Stimulated activated CD8-positive, alpha-beta memory T cell treated with anti-CD3 and anti-CD28 coated beads, Interleukin-15, amount 100 ng/mL, for 1 hour (primary cell): ENCODE data around the gene ST6GALNAC5.
"Not testable (repeated sequence)": the region's sequence is repeated elsewhere in the genome, so short reads cannot be mapped to it uniquely, and the experiment has no call there.

Source experiments
- DNase-seq: peaks from one replicate; pipeline ENCODE4 v3.0.0-alpha.2; 2020; ENCODE audit warnings: low read depth

ST6GALNAC5 gene

GRCh38 chr1:76866566-76866965 lies 714 bp upstream of the ST6GALNAC5 start:
- no peak for DNase-seq

DNA sequence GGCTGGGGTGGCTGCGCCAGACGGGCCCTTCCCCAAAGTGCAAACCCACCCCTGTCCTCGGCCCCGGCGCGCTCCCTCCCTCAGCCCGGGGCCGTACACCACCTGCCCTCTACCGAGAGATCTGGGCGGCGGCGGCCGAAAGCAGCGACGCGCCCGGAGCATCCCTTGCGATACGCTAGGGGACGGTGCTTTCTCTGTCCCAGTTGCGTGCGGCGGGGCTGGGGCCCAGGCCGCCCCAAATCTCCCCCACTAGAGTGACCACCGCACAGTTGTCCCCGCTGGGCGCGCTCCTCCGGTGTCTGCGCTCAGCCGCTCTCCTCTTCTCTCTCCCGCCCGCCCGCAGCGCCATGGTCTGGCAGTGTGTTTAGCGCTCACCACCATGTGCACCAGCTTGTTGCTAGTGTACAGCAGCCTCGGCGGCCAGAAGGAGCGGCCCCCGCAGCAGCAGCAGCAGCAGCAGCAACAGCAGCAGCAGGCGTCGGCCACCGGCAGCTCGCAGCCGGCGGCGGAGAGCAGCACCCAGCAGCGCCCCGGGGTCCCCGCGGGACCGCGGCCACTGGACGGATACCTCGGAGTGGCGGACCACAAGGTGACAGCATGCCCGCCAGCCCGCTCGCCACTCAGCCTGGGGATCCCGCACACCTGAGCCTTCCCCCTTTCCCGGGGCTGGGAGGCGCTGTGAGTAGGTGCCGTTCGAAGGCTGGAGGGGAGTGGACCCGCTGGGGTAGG lies 1.0 kb downstream of the ST6GALNAC5 start:
- no peak for DNase-seq

DNA sequence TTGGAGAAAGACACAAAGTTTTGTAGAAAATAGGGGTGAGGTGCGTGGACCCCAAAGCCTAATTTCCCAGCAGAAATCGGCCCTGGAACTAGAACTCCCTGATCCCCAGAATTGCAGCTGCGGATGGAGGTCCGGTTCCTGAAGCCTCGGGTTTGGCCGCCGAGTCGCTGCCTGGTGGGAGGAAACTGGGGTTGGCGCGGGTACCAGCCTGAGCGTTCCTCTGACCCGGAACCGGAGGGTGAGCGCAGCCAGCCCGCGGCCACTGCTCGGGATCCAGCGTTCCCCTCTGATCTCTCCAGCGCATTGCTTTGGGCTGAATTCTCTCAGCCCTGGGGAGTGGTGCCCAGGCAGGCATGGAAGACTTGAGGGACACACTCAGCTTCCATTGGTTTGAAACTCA lies 1.6 kb downstream of the ST6GALNAC5 start:
- DNase-seq: no peak

GRCh38 chr1:76870037-76870436 lies 2.8 kb downstream of the ST6GALNAC5 start:
- DNase-seq: no peak

- DNase-seq: no peak
These were observed 4.2 kb downstream of the ST6GALNAC5 start for GRCh38 chr1:76871355-76871974.

GRCh38 chr1:76872944-76873343 lies 5.7 kb downstream of the ST6GALNAC5 start:
- no peak for DNase-seq

GRCh38 chr1:76876655-76877395 lies 9.5 kb downstream of the ST6GALNAC5 start:
- DNase-seq: no peak

DNA sequence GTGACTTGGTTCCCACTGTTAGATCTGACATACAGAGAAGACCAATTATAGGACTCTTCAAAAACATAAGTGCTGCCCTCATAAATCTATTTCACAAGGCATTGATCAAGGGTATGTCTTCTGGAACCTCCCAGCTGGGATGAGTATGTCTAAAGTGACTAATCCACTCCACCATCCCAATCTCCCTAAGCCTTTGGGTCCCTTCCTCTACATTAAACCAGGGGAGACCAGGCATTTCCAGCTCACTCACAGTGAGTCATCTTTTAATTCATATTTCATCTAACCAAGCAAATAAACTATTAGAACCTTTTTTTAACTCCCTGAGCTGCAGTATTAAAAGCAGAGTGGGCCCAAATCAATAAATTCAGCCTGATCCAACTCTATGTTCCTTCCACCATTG lies 11.7 kb downstream of the ST6GALNAC5 start:
- DNase-seq: not testable (repeated sequence)

DNA sequence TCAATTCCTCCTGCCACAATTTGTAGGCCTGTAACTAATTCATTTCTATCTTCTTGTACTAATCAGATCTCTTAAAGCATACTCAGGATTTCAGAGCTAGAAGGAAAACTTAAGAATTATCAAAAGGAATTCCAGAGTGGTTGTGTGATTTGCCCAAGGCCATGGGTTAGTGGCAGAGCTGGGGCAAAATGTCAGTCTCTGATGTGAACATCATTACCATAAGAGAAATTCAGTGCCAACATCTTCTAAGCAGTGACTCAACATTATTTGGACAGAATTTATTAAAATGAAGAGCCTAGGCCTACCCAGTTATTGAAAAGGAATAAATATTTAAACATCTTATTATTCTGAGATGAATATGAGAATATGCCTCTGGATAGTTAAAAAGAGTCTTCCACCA lies 14.5 kb downstream of the ST6GALNAC5 start:
- no peak for DNase-seq

DNA sequence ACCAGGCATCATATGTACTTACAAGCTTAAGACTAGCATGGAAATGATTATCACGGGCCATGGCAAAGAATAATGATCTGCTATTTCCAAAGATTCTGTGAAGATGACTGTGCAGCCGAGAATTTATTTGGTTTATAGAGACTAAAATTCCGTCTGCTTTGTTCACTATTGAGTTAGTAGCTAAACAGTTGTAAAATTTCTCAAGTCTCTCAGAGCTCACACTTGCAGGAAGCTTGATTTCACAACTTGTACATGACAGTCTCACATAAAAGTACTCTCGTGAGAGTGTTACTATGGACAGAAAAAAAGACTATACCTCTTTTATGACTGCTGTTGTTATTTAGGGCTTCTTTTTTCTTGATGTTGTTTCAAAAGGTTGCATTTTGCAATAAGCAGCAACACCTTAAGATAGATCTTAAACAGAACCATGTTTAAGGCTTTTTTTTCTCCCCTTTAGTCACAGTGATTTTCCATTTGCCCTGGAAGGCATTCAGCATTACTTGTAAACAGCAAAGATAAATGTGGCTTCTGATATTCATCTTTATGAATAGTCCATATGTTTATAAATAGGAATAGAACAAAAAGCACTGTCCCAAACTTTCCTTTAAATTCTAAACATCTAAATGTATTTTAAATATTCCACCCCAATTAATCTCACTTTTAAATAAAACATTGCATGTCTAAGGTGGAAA lies 24.8 kb downstream of the ST6GALNAC5 start:
- DNase-seq: no peak

DNA sequence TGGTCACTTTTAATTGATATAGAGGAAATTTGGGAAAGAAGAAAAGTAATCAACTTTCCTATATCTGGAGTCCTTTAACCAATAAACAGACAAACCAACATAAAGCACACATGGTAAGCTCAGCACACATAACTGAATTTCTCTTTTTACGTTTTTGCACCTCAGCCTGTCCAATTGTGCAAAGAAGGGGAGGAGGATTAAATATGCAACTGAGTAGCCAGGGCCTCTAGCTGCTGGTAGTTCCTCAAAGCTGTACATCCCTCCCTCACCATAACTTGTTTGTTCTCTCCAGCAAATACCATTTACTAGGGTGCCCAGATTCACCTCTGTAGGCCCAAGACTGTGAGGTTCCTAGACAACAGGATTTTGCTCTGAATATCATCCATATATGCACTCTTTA lies 25.4 kb downstream of the ST6GALNAC5 start:
- no peak for DNase-seq

DNA sequence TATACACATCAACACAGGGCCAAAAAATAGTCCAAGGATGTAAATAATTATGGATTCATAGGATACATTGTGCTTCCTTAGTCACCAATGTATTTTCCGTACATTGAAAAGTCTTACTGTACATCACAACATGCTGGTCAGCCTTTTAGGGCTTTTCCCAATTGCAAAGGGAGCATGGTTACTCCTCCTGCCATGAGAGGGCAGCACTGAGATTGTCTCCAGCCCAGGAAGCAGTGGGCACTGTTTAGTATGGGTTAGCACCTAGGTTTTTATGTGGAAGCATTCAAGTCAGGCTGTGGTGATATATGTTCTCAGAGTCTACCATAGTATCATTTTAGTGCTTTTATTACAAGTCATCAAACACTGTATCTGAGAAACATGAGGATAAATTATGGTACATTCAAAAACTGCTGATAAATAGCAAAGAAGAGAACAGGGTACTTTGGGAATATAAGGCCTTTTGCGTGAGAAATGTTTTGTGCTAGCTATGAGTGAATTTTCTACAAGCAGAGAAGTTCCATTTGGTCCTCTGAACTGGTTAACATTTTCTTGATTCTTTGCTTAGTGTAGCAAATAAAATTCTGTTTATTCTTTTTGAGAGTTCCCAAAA lies 34.0 kb downstream of the ST6GALNAC5 start:
- no peak for DNase-seq

DNA sequence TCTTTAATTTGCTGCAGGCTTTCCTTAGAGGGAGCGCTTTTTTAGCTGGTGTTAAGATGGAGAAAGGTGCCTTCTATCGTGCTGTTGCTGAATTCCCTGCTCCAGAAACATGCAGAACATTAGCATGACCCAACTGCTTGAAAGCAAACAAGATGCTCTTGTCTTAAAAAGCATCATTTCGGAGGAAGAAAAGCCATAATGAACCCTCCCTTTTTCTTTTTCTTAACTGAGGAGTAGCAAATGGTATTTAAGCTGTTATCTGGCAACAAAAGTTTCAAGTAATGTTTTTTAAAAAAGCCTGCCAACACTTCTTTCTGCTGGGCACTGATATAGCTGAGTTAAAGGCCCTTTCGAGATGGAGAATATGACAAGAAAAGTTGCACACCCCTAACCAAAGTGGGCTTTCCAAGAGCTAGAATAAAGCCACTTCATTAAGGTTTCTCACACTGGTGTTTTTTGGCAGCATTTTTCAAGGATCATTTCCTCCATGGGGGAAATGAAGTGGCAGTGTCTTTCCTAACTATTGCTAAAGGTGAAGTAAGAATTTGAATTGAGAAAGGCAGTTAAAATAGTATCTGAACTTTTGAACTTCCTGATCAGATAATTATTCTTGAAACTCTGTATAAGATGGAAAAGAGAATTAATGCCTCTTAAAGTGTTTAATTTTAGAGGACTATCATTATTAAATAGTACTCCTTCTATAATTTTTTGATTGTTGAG lies 38.8 kb downstream of the ST6GALNAC5 start:
- DNase-seq: no peak

DNA sequence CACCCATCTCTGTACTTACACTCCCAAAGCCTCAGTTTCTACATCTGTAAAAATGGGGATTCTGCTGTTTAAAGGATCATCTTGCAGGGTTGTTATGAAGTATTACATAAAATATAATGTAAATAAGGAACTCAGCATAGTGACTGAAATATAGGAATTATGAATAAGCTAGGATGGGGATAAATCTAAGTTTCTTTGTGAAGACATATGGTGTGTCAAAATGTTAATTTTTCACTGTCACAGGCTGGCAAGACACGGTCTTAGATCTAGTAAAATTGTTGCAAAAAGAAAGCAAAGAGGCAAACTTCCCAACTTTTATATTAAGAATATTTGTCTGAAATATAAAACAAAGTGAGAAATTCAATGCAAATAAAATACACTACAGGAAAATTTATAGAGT lies 42.0 kb downstream of the ST6GALNAC5 start:
- no peak for DNase-seq

DNA sequence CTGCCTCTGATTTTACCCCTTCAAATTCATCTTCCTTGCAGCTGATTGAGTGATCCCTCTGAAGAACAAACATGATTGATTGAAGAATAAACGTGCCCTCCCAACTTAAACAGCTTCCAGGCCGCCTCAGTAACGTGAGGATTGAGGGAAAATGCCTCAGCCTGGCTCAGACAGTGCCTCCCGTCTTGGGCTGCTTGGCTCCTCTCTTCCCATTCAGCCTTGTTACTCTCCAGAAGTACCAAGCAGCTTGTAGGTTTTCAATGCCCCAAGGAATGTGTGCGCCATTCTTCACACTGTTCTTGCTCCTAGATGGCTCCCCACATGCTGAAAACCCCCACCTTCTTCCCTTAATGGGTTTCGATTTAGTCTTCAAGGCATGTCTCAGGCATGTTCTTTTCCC lies 51.8 kb downstream of the ST6GALNAC5 start:
- DNase-seq: no peak

DNA sequence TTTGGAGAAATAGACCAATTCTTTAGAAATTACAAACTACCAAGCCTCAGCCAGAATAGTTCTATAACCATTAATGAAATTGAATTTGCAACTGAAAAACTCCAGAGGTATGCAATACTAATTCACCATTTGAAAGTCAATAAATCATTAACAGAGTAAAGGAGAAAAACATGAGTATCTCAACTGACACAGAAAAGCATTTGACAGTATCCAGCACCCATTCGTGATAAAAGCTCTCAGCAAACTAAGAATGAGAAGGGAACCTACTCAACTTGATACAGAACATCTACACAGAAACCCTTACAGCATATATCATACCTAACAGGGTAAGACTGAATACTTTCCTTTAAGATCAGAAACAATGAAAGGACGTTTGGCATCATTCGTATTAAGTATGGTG lies 54.3 kb downstream of the ST6GALNAC5 start:
- DNase-seq: no peak

GRCh38 chr1:76925825-76926224 lies 58.5 kb downstream of the ST6GALNAC5 start:
- DNase-seq: no peak

DNA sequence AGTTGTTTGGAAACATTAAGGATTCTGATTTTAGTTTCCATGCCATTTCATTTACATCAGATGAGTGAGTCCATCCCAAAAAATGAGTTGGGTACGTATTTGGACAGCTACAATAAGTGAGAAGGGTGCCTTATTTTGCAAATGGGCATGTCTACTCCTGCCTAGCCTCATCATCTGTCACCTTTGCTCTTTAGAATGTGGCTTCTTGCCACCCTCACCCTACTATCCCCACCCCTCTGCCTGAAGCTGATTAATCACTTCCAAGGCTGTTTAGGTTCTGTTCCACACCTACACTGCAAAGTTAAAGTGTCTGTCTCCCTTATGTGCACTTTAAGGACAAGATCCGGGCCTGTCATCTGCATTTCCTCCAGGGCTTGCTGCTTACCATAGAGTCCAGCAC lies 61.2 kb downstream of the ST6GALNAC5 start:
- no peak for DNase-seq

- DNase-seq: no peak
These were observed 61.9 kb downstream of the ST6GALNAC5 start for GRCh38 chr1:76929136-76929535.

- no peak for DNase-seq
These were observed 66.9 kb downstream of the ST6GALNAC5 start for GRCh38 chr1:76933847-76934815.
